Endothelial cell of umbilical vein (primary cell): Measurements from ENCODE around the gene ATP10A. TPM values are rescaled to one million over a fixed set of nuclear protein-coding genes. Genes with fewer than 3 reads are reported as not detected.

Experiments
- BruUV-seq: library from RNA; stranded (reverse); fragments of 400-500 nt; replicated peaks from 2 replicates; lab custom pipeline; 2021; lab: Mats Ljungman, UMichigan
- CTCF ChIA-PET: fragments of 300-600, 350-600 bp; sonication (Branson Sonifier 250); formaldehyde crosslinking; loops from one replicate; lab custom pipeline; 2021; ENCODE audit warnings: antibody characterized with exemption, inconsistent platforms; lab: Charles Lee
- POLR2A ChIA-PET: fragments of 300-600, 350-600 bp; sonication (Branson Sonifier 250); formaldehyde crosslinking; loops from one replicate; lab custom pipeline; 2021; ENCODE audit warnings: antibody characterized with exemption, inconsistent platforms; lab: Charles Lee
- DNase-seq: peaks from one replicate; pipeline ENCODE4 v3.0.0-alpha.2; 2011; ENCODE audit warnings: low read depth, low spot score
- FAIRE-seq: peaks from 2 replicates; lab custom pipeline; 2011; peaks lifted over from hg19 to GRCh38; lab: Jason Lieb, UNC
- H2AFZ ChIP-seq: 2 replicates; pipeline ENCODE4 v1.6.0; 2012; ENCODE audit warnings: low read depth, low read length, control low read depth, inconsistent platforms
- H3K27ac ChIP-seq: 2 replicates; pipeline ENCODE4 v1.5.1; 2011; ENCODE audit warnings: low read depth, mild to moderate bottlenecking, control low read depth, low read length, moderate library complexity; ENCODE audit not compliant: insufficient read depth
- H3K27me3 ChIP-seq, 2 experiments: 2 replicates each; pipeline versions ENCODE4 v1.6.0 to v1.6.1; 2011; ENCODE audit warnings: low read length in 2 of 2, mixed read lengths in 1 of 2; ENCODE audit not compliant: control insufficient read depth in 2 of 2, insufficient read depth in 2 of 2
- H3K36me3 ChIP-seq, 2 experiments: 2 replicates in 1 of 2; 3 replicates in 1 of 2; pipeline ENCODE4 v1.5.1; 2011; ENCODE audit warnings: low read length in 2 of 2, mild to moderate bottlenecking in 1 of 2, moderate library complexity in 1 of 2; ENCODE audit not compliant: control insufficient read depth in 2 of 2, insufficient read depth in 2 of 2; ENCODE audit errors: extremely low read depth in 1 of 2
- H3K4me1 ChIP-seq: 3 replicates; pipeline ENCODE4 v1.5.1; 2011; ENCODE audit warnings: mild to moderate bottlenecking, low read length; ENCODE audit not compliant: control insufficient read depth, insufficient read depth; ENCODE audit errors: extremely low read depth
- H3K4me2 ChIP-seq: 2 replicates; pipeline ENCODE4 v1.6.1; 2011; ENCODE audit warnings: low read length, control low read depth, mixed read lengths; ENCODE audit not compliant: insufficient read depth
- H3K4me3 ChIP-seq, 3 experiments: fragments of 200-600 bp in 1 of 3; sonication (generic), shearing (Covaris generic) in 1 of 3; replicated peaks in 1 of 3; 2 replicates each; pipeline ENCODE4 v1.5.1; 2011 to 2016; ENCODE audit warnings: control low read depth in 3 of 3, low read length in 3 of 3, mild to moderate bottlenecking in 2 of 3, inconsistent platforms in 1 of 3, low read depth in 1 of 3, moderate library complexity in 1 of 3; ENCODE audit not compliant: insufficient read depth in 1 of 3
- H3K79me2 ChIP-seq: 2 replicates; pipeline ENCODE4 v1.6.0; 2012; ENCODE audit warnings: low read length, inconsistent platforms; ENCODE audit not compliant: control insufficient read depth, insufficient read depth
- H3K9ac ChIP-seq: replicated peaks from 2 replicates; pipeline ENCODE3; 2011; ENCODE audit warnings: low read length, control low read depth; ENCODE audit not compliant: insufficient read depth; ENCODE audit errors: extremely low read depth
- H3K9me1 ChIP-seq: replicated peaks from 3 replicates; pipeline ENCODE4 v1.6.0; 2011; ENCODE audit warnings: mild to moderate bottlenecking, low read length; ENCODE audit not compliant: control insufficient read depth, insufficient read depth; ENCODE audit errors: extremely low read depth
- H3K9me3 ChIP-seq: replicated peaks from 2 replicates; pipeline ENCODE4 v1.5.1; 2012; ENCODE audit warnings: low read length, inconsistent platforms; ENCODE audit not compliant: control insufficient read depth, insufficient read depth
- H4K20me1 ChIP-seq: replicated peaks from 2 replicates; pipeline ENCODE3; 2011; ENCODE audit warnings: mild to moderate bottlenecking, low read length; ENCODE audit not compliant: control insufficient read depth, insufficient read depth; ENCODE audit errors: extremely low read depth
- EZH2 ChIP-seq: IDR thresholded peaks from 2 replicates; pipeline ENCODE4 v1.6.1; 2012; ENCODE audit warnings: borderline replicate concordance, low read depth, mild to moderate bottlenecking, moderate library complexity, low read length, inconsistent platforms; ENCODE audit not compliant: severe bottlenecking
- FOS ChIP-seq: IDR thresholded peaks from 2 replicates; pipeline ENCODE4 v1.6.1; 2011; ENCODE audit warnings: mild to moderate bottlenecking, low read length, moderate library complexity, borderline replicate concordance; ENCODE audit not compliant: insufficient read depth
- GATA2 ChIP-seq: IDR thresholded peaks from 2 replicates; pipeline ENCODE4 v1.7.0; 2011; ENCODE audit warnings: low read depth, mild to moderate bottlenecking, moderate library complexity, mixed read lengths, low read length; ENCODE audit not compliant: insufficient read length, insufficient read depth
- JUN ChIP-seq: IDR thresholded peaks from 2 replicates; pipeline ENCODE4 v1.6.1; 2011; ENCODE audit warnings: borderline replicate concordance, low read depth; ENCODE audit not compliant: insufficient read length, insufficient read depth
- MAX ChIP-seq: IDR thresholded peaks from 2 replicates; pipeline ENCODE4 v1.6.1; 2011; ENCODE audit not compliant: insufficient read depth, insufficient read length
- MYC ChIP-seq: IDR thresholded peaks from one replicate; pipeline ENCODE4 v1.6.1; 2011; ENCODE audit warnings: mild to moderate bottlenecking, low read depth, low read length
- POLR2A ChIP-seq: IDR thresholded peaks from 2 replicates; pipeline ENCODE4 v1.6.1; 2012; ENCODE audit warnings: low read depth, mild to moderate bottlenecking, control low read depth, low read length
- POLR2AphosphoS5 ChIP-seq: IDR thresholded peaks from 2 replicates; pipeline ENCODE4 v1.6.1; 2012; ENCODE audit warnings: low read depth, mild to moderate bottlenecking, control low read depth, low read length, moderate library complexity; ENCODE audit not compliant: insufficient read depth
- dilution Hi-C: fragments of 300-500 bp; cut with MboI; formaldehyde crosslinking; loops from one replicate; pipeline ENCODE4 v1.15.0; 2019; ENCODE audit warnings: low sequenced_read_pairs; ENCODE audit not compliant: extremely low pct_ligation_motif_present
- intact Hi-C: fragments of 100-400 bp; cut with micrococcal nuclease; formaldehyde crosslinking; loops from one replicate; pipeline ENCODE4 v1.10.0; 2022
- polyA plus RNA-seq, 4 experiments: library from polyadenylated mRNA; depleted of rRNA in 3 of 4; stranded (reverse) in 3 of 4; unstranded in 1 of 4; fragments of >200 nt; gene quantifications; 2 replicates each; pipeline versions ENCODE4 v1.2.1 to v1.2.3, GENCODE V29; 2011 to 2012; ENCODE audit warnings: missing spikeins in 1 of 4
- total RNA-seq: library from RNA; stranded (reverse); gene quantifications from 2 replicates; pipeline ENCODE4 v1.2.3, GENCODE V29; 2021
- TF ChIP-seq, protein P1 (sequence below), 2 donors: IDR thresholded peaks; 1 replicate in 1 of 2; 2 replicates in 1 of 2; pipeline ENCODE4 v1.5.1; 2011; ENCODE audit warnings: low read length in 2 of 2, mild to moderate bottlenecking in 2 of 2, moderate library complexity in 2 of 2, control low read depth in 1 of 2, inconsistent platforms in 1 of 2, low read depth in 1 of 2; ENCODE audit not compliant: insufficient read depth in 1 of 2; ENCODE audit errors: extremely low read depth in 1 of 2

ATP10A gene
- total and polyA plus RNA-seq, 2 donors (not counting 3 experiments of a cell fraction or from before 2014, with no cell fraction given): not detected

DNA sequence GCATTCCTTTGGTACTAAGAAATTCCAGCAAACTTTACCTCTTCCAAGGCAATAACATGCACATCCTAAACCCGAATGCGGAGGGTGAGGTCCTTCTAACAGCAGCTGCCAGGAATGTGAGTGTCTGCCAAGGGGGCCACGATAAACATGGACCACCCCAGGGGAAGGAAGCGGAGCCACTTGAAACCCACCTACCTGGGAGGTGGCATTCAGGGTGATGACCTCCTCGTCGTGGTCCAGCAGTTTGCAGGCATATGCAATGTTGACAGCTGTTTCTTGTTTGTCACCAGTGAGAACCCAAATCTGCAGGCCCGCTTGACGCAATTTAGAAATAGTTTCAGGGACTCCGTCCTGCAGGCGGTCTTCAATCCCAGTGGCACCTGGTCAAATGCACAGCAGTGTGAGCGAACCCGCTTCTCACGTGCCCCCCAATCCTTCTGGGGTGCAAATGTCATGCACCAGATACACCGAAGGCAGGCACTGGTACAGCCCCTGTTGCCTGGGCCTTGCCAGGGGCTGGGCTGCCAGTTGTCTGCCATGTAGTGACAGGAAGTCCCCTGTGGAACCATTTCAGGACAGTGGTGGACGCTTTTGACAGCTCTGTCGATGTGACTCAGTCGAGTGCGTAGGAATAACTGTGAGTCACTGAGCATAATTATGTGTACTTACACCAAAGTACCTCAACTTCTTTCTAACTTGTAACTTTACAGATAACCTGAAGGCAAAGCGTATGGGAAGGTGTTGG is 161.2 kb downstream of the ATP10A start:
- no peaks in the 10 kb centered on the region for H4K20me1 ChIP-seq
- no TSS peak for BruUV-seq
- DNase-seq (no peak), FAIRE-seq (no peak)
- no peak for TF ChIP-seq POLR2AphosphoS5
- no peak overlapping the region for H3K27ac ChIP-seq
- H3K4me3 ChIP-seq: no peak overlapping the region
- CTCF ChIA-PET: no interaction called here
- H3K9me3 ChIP-seq: peaks cover 10% of the 10 kb centered on the region
- H2AFZ ChIP-seq: no peak overlapping the region
- no peaks in the 10 kb centered on the region for H3K27me3 ChIP-seq
- intact Hi-C loops (no loop called here), dilution Hi-C loops (no loop called here)
- POLR2A ChIA-PET: no interaction called here
- no peaks in the 10 kb centered on the region for H3K9me1 ChIP-seq
- H3K79me2 ChIP-seq: no peaks in the 10 kb centered on the region
- no peaks in the 10 kb centered on the region for H3K4me1 ChIP-seq
- H3K36me3 ChIP-seq: no peaks in the 10 kb centered on the region
- H3K4me2 ChIP-seq: no peak overlapping the region
- no peak overlapping the region for H3K9ac ChIP-seq

DNA sequence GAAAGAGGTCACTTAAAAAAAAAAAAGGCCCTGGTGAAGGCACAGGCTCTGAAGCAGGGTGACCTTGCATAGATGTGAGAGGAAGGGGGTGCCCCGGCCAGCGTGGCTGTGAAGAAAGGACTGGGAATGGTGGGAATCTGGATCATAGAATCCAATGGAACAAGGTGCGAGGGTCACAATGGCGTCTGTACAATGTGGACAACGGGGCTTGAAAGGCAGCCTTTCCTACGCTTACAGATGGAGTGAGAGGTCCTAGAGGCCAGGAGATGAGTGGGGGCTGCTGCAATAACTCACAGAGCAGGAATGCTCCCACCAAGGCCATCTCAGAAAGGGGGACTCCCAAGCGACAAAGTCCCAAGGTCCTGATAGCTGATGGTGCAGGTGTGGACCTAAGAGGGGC is 162.2 kb downstream of the ATP10A start:
- H3K4me3 ChIP-seq: no peak overlapping the region
- H3K9me1 ChIP-seq: no peaks in the 10 kb centered on the region
- peaks cover 7% of the 10 kb centered on the region for H3K9me3 ChIP-seq
- H2AFZ ChIP-seq: no peak overlapping the region
- no peaks in the 10 kb centered on the region for H3K36me3 ChIP-seq
- no peak overlapping the region for H3K27ac ChIP-seq
- H3K4me1 ChIP-seq: no peaks in the 10 kb centered on the region
- no TSS peak for BruUV-seq
- no peaks in the 10 kb centered on the region for H3K27me3 ChIP-seq
- FAIRE-seq: no peak
- DNase-seq: no peak
- dilution Hi-C loops: no loop called here
- H3K4me2 ChIP-seq: no peak overlapping the region
- no peak overlapping the region for H3K9ac ChIP-seq
- ChIA-PET CTCF (no interaction called here), POLR2A (no interaction called here)
- TF ChIP-seq POLR2A (no peak), MAX (no peak), GATA2 (no peak), POLR2AphosphoS5 (no peak), EZH2 (no peak), FOS (no peak), JUN (no peak), MYC (no peak)
- TF ChIP-seq, protein P1, sequence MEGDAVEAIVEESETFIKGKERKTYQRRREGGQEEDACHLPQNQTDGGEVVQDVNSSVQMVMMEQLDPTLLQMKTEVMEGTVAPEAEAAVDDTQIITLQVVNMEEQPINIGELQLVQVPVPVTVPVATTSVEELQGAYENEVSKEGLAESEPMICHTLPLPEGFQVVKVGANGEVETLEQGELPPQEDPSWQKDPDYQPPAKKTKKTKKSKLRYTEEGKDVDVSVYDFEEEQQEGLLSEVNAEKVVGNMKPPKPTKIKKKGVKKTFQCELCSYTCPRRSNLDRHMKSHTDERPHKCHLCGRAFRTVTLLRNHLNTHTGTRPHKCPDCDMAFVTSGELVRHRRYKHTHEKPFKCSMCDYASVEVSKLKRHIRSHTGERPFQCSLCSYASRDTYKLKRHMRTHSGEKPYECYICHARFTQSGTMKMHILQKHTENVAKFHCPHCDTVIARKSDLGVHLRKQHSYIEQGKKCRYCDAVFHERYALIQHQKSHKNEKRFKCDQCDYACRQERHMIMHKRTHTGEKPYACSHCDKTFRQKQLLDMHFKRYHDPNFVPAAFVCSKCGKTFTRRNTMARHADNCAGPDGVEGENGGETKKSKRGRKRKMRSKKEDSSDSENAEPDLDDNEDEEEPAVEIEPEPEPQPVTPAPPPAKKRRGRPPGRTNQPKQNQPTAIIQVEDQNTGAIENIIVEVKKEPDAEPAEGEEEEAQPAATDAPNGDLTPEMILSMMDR (IDR thresholded peaks at IDR 0.05; ENCODE audit: extremely low read depth in 1 of 2, insufficient read depth in 1 of 2, low read depth in 1 of 2, low read length in 2 of 2): no peak
- H4K20me1 ChIP-seq: no peaks in the 10 kb centered on the region
- intact Hi-C loops: no loop called here
- no peaks in the 10 kb centered on the region for H3K79me2 ChIP-seq
